HS-27A (cell line): ENCODE results near the gene UBFD1.
"Not testable (repeated sequence)": the region's sequence is repeated elsewhere in the genome, so short reads cannot be mapped to it uniquely, and the experiment has no call there.

Experiments
- DNase-seq: peaks from one replicate; pipeline ENCODE4 v3.0.0-alpha.2; 2012; ENCODE audit warnings: low read depth, missing footprints

UBFD1 gene

DNA sequence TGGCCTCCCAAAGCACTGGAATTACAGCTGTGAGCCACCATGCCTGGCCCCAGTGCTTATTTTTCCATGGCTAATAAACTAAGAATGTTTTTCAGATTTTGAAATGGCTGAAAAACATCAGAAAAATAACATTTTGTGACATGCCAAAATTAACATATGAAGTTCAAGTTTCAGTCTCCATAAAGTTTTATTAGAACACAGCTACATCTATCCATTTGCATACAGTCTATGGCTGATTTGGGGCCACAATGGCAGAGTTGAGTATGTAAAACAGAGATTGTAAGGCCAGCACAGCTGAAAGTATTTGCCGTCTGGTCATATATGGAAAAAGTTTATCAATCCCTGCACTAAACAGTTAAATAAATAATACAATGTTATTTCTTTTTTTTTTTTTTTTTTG lies 52.4 kb downstream of the UBFD1 start:
- DNase-seq: no peak

GRCh38 chr16:23610905-23611304 lies 53.4 kb downstream of the UBFD1 start:
- DNase-seq: not testable (repeated sequence)

DNA sequence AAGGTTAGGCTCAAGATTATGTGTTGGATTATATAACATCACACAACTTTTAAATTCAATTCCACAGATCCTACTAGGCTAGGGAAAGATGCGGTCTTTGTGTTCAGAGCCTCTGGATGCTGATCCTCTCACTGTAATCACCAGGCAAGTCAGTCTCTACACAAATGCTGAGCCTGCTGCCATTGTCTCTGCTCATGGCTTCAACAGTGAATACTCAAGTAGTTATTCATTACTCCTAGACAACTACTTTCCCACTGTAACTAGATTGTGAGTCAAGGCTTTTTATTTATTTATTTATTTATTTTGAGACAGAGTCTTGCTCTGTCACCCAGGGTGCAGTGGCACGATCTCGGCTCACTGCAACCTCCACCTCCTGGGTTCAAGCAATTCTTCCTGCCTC lies 54.4 kb downstream of the UBFD1 start:
- no peak for DNase-seq

- no peak for DNase-seq
Observed at GRCh38 chr16:23615805-23616204, 58.3 kb downstream of the UBFD1 start.
